HG02610 (cell line): ENCODE measurements around the gene LRRC32.

ENCODE experiments used
- ATAC-seq: cut with Tn5 transposase; IDR thresholded peaks from one replicate; pipeline ENCODE4 v1.9.1; 2021; ENCODE audit warnings: mild to moderate bottlenecking, moderate library complexity; ENCODE audit not compliant: unreplicated experiment

The LRRC32 gene

DNA sequence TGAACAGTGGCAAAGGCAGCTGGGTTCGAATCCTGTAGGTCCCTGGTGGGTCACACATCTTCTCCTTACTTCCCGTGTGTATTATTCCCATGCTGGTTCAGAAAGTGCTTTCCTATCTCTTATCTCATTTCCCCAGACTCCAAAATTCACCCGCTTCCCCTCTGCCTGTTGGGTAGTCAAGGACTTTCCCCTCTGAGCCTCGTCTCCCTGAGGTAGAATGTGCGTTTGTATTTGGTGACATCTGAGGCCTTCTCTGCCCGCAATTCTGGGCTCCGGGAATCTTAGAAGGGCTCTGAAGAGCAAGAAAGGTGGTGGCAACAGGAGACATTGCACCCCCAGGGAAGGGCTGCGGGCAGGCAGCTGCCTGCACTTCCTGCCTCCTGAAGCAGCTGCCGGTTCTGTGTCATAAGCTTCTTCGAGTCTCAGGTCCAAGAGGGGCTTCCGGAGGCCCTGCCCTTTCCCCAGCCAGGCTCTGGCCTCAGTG lies 5.9 kb downstream of the LRRC32 start:
- no peak for ATAC-seq

DNA sequence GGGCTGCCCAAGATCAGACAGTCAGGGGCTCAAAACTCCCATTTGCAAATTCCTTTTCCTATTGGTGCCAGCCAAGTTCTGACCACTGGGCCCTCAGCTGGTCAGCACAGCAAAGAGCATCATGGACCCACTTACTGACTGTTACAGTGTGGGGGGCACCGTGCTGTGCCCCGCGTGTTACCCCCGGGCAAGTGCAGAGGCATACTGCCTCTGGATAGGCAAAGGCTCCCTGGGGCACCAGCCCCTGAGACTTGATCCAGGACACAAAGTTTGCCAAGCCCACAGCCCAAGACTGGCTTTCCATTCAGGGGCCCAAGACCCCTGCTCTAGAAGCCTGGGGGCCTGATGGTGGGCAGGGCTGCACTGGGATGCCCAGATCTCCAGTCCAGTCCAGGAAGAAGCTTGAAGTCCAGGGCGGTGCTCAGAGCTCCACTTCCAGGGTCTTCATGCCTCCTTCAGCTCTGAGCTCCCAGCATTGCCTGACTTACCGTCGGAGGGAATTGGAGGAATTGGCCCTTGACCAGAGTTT lies 6.6 kb downstream of the LRRC32 start:
- no peak for ATAC-seq

- ATAC-seq = no peak
Observed at GRCh38 chr11:76663486-76663810, 7.1 kb downstream of the LRRC32 start.

DNA sequence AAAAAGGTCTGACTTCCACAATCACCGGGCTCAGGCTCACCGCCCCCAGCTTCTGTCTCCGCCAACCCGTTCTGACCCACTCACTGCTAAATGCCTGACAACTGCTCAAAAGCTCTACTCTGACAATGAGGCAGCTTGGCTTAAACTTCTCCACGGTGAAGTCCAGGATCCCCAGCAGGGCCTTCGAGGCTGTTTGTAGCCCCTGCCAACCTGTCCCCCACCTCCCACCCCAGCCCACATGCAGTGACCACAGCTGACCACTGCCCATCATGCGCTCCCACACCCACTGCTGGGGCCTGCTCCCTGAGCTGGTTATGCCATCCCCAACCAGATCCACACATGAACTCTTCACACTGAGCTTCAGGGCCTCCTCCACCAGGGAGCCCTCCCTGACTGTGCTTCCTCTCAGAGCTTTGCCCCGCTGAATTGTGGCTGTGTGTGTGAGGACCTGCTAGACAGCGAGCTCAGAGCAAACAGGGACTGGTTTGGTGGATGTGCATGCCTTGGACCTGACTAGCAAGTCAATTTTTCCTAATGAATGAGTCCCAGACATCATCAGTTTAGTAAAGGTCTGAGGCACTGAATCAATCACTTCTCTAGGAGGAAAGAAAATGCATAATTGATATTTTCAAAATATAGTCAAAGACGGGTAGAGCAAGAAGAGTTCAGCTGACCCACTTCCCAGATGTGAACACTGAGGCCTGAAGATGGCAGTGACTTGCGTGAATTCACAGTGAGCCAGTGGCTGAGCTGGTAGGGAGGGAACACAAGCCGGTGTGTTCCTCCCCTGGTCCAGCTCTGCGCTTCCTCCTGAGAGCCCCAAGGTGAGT lies 7.7 kb downstream of the LRRC32 start:
- no peak for ATAC-seq

- ATAC-seq = no peak
Observed at GRCh38 chr11:76661834-76662434, 8.6 kb downstream of the LRRC32 start.

- no peak for ATAC-seq
Observed at GRCh38 chr11:76661306-76661751, 9.2 kb downstream of the LRRC32 start.

DNA sequence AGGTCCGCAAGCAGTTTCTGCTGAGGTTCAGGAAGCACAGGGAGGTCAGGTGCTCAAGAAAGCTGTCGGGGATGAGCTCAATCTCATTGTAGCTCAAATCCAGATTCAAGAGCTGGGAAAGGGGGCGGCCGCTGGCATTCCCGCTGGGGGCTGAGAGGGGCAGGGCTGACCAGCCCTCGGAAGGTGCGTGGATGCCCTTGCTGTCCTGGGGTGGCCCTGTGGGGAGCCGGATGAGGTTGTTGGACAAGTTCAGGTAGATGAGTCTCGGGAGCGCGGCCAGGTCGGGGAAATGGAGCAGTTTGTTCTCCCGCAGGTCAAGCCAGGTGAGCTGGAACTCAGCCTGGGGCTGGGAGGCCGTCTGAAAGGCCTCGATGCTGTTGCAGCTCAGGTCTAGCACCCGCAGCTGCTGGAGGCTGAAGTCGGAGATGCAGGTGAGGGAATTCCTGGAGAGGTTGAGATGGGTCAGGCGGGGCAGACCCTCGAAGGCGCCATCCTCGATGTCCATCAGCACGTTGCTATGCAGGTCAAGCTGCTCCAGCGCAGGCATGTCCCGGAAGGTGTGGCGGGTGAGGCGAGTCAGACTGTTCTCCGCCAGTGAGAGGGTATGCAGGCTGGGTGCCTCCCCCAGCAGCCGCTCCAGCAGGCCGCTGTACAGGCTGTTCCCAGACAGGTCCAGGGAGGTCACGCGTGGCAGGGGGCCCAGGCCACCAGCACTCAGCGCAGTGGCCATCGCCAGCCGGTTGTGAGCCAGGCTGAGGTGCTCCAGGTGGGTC lies 9.8 kb downstream of the LRRC32 start:
- no peak for ATAC-seq

GRCh38 chr11:76659672-76660532 lies 10.6 kb downstream of the LRRC32 start:
- ATAC-seq = no peak

- ATAC-seq = no peak
Observed at GRCh38 chr11:76658651-76659650, 11.6 kb downstream of the LRRC32 start.

GRCh38 chr11:76658231-76658630 lies 12.3 kb downstream of the LRRC32 start:
- no peak for ATAC-seq

- no peak for ATAC-seq
Observed at GRCh38 chr11:76657187-76658170, 13.1 kb downstream of the LRRC32 start.

- ATAC-seq = no peak
Observed at GRCh38 chr11:76656571-76657081, 13.9 kb downstream of the LRRC32 start.

DNA sequence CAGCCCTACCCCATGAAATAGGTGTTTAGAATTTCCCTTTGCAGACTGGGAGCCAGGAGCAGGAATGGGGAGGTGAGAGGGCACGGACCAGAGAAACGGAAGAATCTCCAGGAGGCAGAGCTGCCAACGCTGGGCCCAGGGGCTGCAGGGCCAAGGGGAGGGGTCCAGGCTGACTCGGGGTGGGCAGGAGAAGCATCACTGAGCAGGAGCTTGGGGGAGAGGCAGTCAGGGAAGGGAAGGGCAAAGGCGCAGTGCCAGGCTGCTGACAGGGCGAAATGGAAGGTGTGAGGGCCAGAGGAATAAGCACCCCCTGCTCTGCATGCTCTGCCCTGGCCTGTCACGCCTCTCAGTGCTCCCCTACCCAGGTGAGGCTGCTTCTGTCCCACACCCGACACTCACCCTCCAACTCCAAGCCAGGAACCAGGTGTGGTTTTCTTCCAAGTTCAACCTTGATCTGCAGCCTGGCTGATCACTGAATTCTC lies 14.5 kb downstream of the LRRC32 start:
- no peak for ATAC-seq

GRCh38 chr11:76655501-76656049 lies 15.0 kb downstream of the LRRC32 start:
- ATAC-seq = no peak

DNA sequence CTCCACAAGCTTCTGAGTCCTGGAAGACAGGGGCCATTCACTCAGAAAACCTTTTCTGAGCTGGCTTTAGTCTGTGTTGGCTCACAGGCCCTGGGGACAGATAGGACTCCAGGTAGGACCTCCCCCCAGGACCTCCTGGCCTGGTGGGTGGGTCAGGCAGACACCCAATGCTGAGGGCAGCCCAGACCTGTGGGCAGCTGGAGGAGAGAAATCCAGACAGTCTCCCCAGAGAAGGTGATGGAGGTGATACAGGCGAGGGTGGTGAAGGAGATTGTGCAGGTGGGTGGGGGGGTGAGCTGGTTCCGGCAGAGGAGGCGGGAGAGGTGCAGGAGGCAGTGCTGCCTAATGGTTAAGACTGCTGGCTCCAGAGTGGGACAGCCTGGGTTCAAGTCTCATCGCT lies 15.6 kb downstream of the LRRC32 start:
- ATAC-seq = no peak

DNA sequence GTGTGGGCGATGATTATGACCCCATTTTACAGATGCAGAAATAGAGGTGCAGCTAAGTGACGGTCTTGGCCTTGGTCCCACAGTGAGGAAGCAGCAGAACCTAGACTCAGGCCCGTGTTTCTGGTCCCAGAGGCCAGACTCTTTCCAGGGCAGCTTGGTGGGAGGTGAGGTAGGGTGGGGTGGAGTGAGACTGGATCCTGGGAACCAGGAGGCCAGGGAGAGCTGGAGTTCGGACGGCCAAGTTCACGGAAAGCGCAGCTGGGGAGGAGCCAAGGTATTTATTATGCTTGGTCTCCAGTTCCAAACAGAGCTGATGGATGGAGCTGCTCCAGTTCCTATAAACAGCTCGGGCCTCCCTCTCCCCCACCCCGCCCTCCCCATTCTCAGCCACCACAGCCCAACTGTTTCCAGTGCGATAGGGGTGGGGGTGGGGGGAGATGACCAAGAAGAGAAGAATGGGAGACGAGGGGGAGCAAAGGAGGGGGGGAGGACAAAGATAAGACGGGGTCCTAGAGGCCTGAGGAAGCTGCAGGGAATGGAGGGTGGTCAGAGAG lies 16.2 kb downstream of the LRRC32 start:
- no peak for ATAC-seq

GRCh38 chr11:76653674-76654284 lies 16.8 kb downstream of the LRRC32 start:
- no peak for ATAC-seq
